Measurements from ENCODE around the gene ZC3HAV1L. TPM values are rescaled to one million over a fixed set of nuclear protein-coding genes. Genes with fewer than 3 reads are reported as not detected.
A peak's percentile ranks its signal among the peaks of the same experiment; 100 is the strongest.
"Not testable (repeated sequence)": the region's sequence is repeated elsewhere in the genome, so short reads cannot be mapped to it uniquely, and the experiment has no call there.

The ZC3HAV1L gene
- total and polyA plus RNA-seq, 2 of the 13 experiments (the other 11 are each of a cell fraction or from before 2014, with no cell fraction given), result 8.4 to 11.1 TPM

- TSS peak; percentile 12 for BruUV-seq (replicated peaks)
- no peak overlapping the region for H3K4me3 ChIP-seq (replicated peaks in 1 of 3; ENCODE audit: insufficient read depth in 1 of 3, low read depth in 2 of 3, low read length in 3 of 3)
- H2AFZ ChIP-seq (ENCODE audit: low read length), result no peak overlapping the region
- no peak for TF ChIP-seq KDM5B (CRISPR knock-in tag; IDR thresholded peaks at IDR 0.05; ENCODE audit: borderline replicate concordance)
- no peak for TF ChIP-seq CREM (IDR thresholded peaks at IDR 0.05)
- TF ChIP-seq CREM (CRISPR knock-in tag; IDR thresholded peaks at IDR 0.05), result no peak
- TF ChIP-seq ZFX (CRISPR knock-in tag; IDR thresholded peaks at IDR 0.05; ENCODE audit: low read depth), result no peak
- TF ChIP-seq ZNF709 (CRISPR knock-in tag; IDR thresholded peaks at IDR 0.05), result no peak
- TF ChIP-seq IKZF4 (CRISPR knock-in tag; IDR thresholded peaks at IDR 0.05; ENCODE audit: borderline replicate concordance, low read depth, not compliant biosample characterization), result no peak
- no peak for TF ChIP-seq ZNF841 (CRISPR knock-in tag; IDR thresholded peaks at IDR 0.05; ENCODE audit: borderline replicate concordance)
- TF ChIP-seq NFATC3 (CRISPR knock-in tag; IDR thresholded peaks at IDR 0.05), result no peak
- TF ChIP-seq SP1 (IDR thresholded peaks at IDR 0.05), result no peak
- TF ChIP-seq SP1 (CRISPR knock-in tag; IDR thresholded peaks at IDR 0.05), result no peak
- no peak for TF ChIP-seq TEAD2 (CRISPR knock-in tag; IDR thresholded peaks at IDR 0.05)
- TF ChIP-seq ETS1 (CRISPR knock-in tag; IDR thresholded peaks at IDR 0.05), result no peak
- TF ChIP-seq ZNF883 (CRISPR knock-in tag; IDR thresholded peaks at IDR 0.05; ENCODE audit: not compliant biosample characterization), result no peak
- no peak for TF ChIP-seq ZNF749 (CRISPR knock-in tag; IDR thresholded peaks at IDR 0.05; ENCODE audit: borderline replicate concordance)
- TF ChIP-seq ZNF264 (CRISPR knock-in tag; IDR thresholded peaks at IDR 0.05), result no peak
- in situ Hi-C loops (cut with HindIII; ENCODE audit: extremely low pct_ligation_motif_present, low pct_unique_long_range_greater_than_20kb), result no loop called here
- peaks cover 24% of the 10 kb centered on the region for H3K4me1 ChIP-seq (ENCODE audit: insufficient read depth, low read length)
- ATAC-seq (no peak), FAIRE-seq (no peak), DNase-seq (ENCODE audit: low spot score) (no peak)
- no peak overlapping the region for H3K9ac ChIP-seq (ENCODE audit: insufficient read depth, low read depth, low read length)
- no peaks in the 10 kb centered on the region for H3K79me2 ChIP-seq (ENCODE audit: insufficient read depth, low read length)
- no peaks in the 10 kb centered on the region for H3K27me3 ChIP-seq (ENCODE audit: control insufficient read depth in 1 of 2, insufficient read depth in 2 of 2, low read length in 2 of 2)
- intact Hi-C loops (cut with micrococcal nuclease; ENCODE audit: unreplicated experiment), result no loop called here
- H3K9me3 ChIP-seq (ENCODE audit: low read length), result no peaks in the 10 kb centered on the region
- H3K4me2 ChIP-seq (ENCODE audit: low read depth, low read length), result no peak overlapping the region
- POLR2A ChIA-PET, result no interaction called here
- H3K27ac ChIP-seq (ENCODE audit: extremely low read length, insufficient read depth, low read length), result no peak overlapping the region
- 75% methylated on average over 6 of the region's 6 CpGs for WGBS (ENCODE audit: low lambda C conversion rate)
- peaks cover 0 to 11% of the 10 kb centered on the region in 2 experiments; a peak in 3 of 5 replicates for H3K36me3 ChIP-seq (replicated peaks in 1 of 2; ENCODE audit: control insufficient read depth in 1 of 2, insufficient read depth in 2 of 2, low read length in 2 of 2)
- CTCF ChIA-PET (ENCODE audit: low intra/inter-chr PET ratio, low total read pairs), result no interaction called here
- no peaks in the 10 kb centered on the region for H4K20me1 ChIP-seq (ENCODE audit: insufficient read depth, low read length)
These were observed 9.3 kb downstream of the ZC3HAV1L start for GRCh38 chr7:139026551-139026950.

GRCh38 chr7:139025861-139026260 lies 10.0 kb downstream of the ZC3HAV1L start:
- FAIRE-seq; ATAC-seq; H3K27ac ChIP-seq (ENCODE audit: extremely low read length, insufficient read depth, low read length); H3K27me3 ChIP-seq (ENCODE audit: control insufficient read depth in 1 of 2, insufficient read depth in 2 of 2, low read length in 2 of 2); H2AFZ ChIP-seq (ENCODE audit: low read length); H4K20me1 ChIP-seq (ENCODE audit: insufficient read depth, low read length); intact Hi-C loops (cut with micrococcal nuclease; ENCODE audit: unreplicated experiment); H3K9me3 ChIP-seq (ENCODE audit: low read length); H3K4me3 ChIP-seq (replicated peaks in 1 of 3; ENCODE audit: insufficient read depth in 1 of 3, low read depth in 2 of 3, low read length in 3 of 3); in situ Hi-C loops (cut with HindIII; ENCODE audit: extremely low pct_ligation_motif_present, low pct_unique_long_range_greater_than_20kb); POLR2A ChIA-PET; H3K4me2 ChIP-seq (ENCODE audit: low read depth, low read length); H3K79me2 ChIP-seq (ENCODE audit: insufficient read depth, low read length); DNase-seq (ENCODE audit: low spot score); H3K9ac ChIP-seq (ENCODE audit: insufficient read depth, low read depth, low read length); CTCF ChIA-PET (ENCODE audit: low intra/inter-chr PET ratio, low total read pairs); BruUV-seq (replicated peaks): not testable (repeated sequence)
- 62% methylated on average over 5 of the region's 5 CpGs for WGBS (ENCODE audit: low lambda C conversion rate)
- Histone ChIP-seq H3K36me3 (replicated peaks in 1 of 2; ENCODE audit: control insufficient read depth in 1 of 2, insufficient read depth in 2 of 2, low read length in 2 of 2) (peaks cover 0 to 11% of the 10 kb centered on the region in 2 experiments; a peak in 3 of 5 replicates), H3K4me1 (ENCODE audit: insufficient read depth, low read length) (peaks cover 17% of the 10 kb centered on the region)

Data from HepG2 (cell line).